ENCODE results near the gene TMEM236. TPM values are rescaled to one million over a fixed set of nuclear protein-coding genes. Genes with fewer than 3 reads are reported as not detected.
"Not testable (repeated sequence)": the region's sequence is repeated elsewhere in the genome, so short reads cannot be mapped to it uniquely, and the experiment has no call there.

Gene TMEM236
- total RNA-seq, 1 donor from 2014 or later = 0.66 TPM

- no peak for DNase-seq
- intact Hi-C loops (cut with micrococcal nuclease) = no loop called here
- Histone ChIP-seq H3K27ac (replicated peaks) (no peak overlapping the region), H3K36me3 (peaks cover 60% of the 10 kb centered on the region), H3K27me3 (ENCODE audit: low read depth) (no peaks in the 10 kb centered on the region), H3K4me1 (peaks cover 19% of the 10 kb centered on the region), H3K9me3 (replicated peaks) (no peaks in the 10 kb centered on the region), H3K4me3 (no peak overlapping the region)
- no peak for TF ChIP-seq CTCF (IDR thresholded peaks at IDR 0.05; ENCODE audit: borderline replicate concordance)
Observed at GRCh38 chr10:17712053-17712452, 39.9 kb upstream of the TMEM236 start.

- peak overlapping the region; percentile 60 for H3K4me3 ChIP-seq
- H3K9me3 ChIP-seq (replicated peaks) = no peaks in the 10 kb centered on the region
- no peak for TF ChIP-seq CTCF (IDR thresholded peaks at IDR 0.05; ENCODE audit: borderline replicate concordance)
- intact Hi-C loops (cut with micrococcal nuclease) = no loop called here
- no peaks in the 10 kb centered on the region for H3K27me3 ChIP-seq (ENCODE audit: low read depth)
- DNase-seq = no peak
- peaks cover 62% of the 10 kb centered on the region for H3K36me3 ChIP-seq
- H3K27ac ChIP-seq (replicated peaks) = peak overlapping the region; percentile 56
- peaks cover 19% of the 10 kb centered on the region for H3K4me1 ChIP-seq
Observed at GRCh38 chr10:17712717-17713471, 39.1 kb upstream of the TMEM236 start.

DNA sequence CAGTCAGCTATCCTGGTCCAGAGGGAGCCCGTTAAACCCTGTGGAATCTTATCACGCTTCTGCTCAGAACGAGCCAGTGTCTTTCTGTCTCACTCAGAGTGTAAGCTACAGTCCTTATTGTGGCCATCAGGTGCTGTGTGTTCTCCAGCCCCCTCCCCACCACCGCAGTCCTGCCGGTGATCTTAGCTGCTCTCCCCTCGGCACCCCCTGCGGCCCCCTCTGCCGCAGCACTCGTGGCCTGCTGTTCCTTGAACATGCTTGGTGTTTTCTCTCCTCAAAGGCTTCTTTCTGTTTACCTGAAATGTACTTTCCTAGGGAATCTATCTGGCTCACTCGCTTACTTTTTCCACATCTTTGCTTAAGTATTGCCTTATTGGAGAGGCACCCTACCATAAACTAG is 38.2 kb upstream of the TMEM236 start:
- Histone ChIP-seq H3K27ac (replicated peaks) (no peak overlapping the region), H3K4me3 (no peak overlapping the region), H3K4me1 (peaks cover 19% of the 10 kb centered on the region), H3K27me3 (ENCODE audit: low read depth) (no peaks in the 10 kb centered on the region), H3K36me3 (peaks cover 55% of the 10 kb centered on the region), H3K9me3 (replicated peaks) (no peaks in the 10 kb centered on the region)
- no peak for DNase-seq
- TF ChIP-seq CTCF (IDR thresholded peaks at IDR 0.05; ENCODE audit: borderline replicate concordance) = no peak
- intact Hi-C loops (cut with micrococcal nuclease) = no loop called here

DNA sequence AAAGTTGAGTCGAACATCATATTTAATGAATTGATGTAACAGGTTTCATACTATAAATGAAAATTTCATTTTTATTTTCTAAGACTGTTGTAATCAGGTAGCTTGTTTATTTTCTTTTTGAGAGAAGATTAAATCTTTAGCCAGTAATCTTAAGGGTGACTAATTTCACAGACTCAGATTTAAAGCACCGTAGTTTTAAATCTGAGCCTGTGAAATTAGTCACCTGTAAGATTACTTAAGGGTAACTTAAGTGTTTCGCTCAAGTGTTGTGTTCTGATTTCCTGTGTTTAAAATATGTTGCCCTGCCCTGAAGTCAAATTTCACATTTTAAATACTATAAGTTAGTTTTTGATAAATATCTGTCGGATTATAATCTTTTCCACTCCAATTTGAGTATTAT is 35.8 kb upstream of the TMEM236 start:
- TF ChIP-seq CTCF (IDR thresholded peaks at IDR 0.05; ENCODE audit: borderline replicate concordance) = no peak
- Histone ChIP-seq H3K4me1 (peaks cover 14% of the 10 kb centered on the region), H3K27me3 (ENCODE audit: low read depth) (no peaks in the 10 kb centered on the region), H3K9me3 (replicated peaks) (no peaks in the 10 kb centered on the region), H3K27ac (replicated peaks) (no peak overlapping the region), H3K36me3 (peaks cover 43% of the 10 kb centered on the region), H3K4me3 (no peak overlapping the region)
- no peak for DNase-seq
- intact Hi-C loops (cut with micrococcal nuclease) = no loop called here

- peaks cover 13% of the 10 kb centered on the region for H3K36me3 ChIP-seq
- H3K27ac ChIP-seq (replicated peaks); H3K4me3 ChIP-seq; H3K4me1 ChIP-seq; H3K27me3 ChIP-seq (ENCODE audit: low read depth); DNase-seq; H3K9me3 ChIP-seq (replicated peaks); intact Hi-C loops (cut with micrococcal nuclease): not testable (repeated sequence)
Observed at GRCh38 chr10:17722317-17723014, 29.5 kb upstream of the TMEM236 start.

DNA sequence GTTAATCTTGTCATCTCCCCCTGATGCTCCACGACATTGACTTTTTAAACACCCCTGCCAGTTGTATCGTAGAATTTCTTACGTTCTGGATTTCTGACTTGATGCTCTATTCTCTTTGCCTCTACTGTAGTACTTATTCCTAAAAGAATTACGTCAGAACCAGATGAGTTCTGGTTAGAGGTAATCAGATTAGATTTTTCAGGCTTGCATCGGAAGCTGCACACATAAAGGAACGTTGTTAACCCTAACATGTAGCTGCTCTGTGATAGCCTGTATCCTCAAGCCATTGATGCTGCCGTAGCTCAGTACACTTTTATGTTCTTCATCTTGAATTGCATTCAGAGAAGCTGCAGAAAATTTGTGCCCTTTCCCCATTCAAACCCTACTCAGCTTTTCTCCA is 26.3 kb upstream of the TMEM236 start:
- intact Hi-C loops (cut with micrococcal nuclease) = no loop called here
- no peaks in the 10 kb centered on the region for H3K9me3 ChIP-seq (replicated peaks)
- H3K27me3 ChIP-seq (ENCODE audit: low read depth) = no peaks in the 10 kb centered on the region
- no peaks in the 10 kb centered on the region for H3K4me1 ChIP-seq
- no peak for TF ChIP-seq CTCF (IDR thresholded peaks at IDR 0.05; ENCODE audit: borderline replicate concordance)
- H3K4me3 ChIP-seq = no peak overlapping the region
- DNase-seq = no peak
- no peak overlapping the region for H3K27ac ChIP-seq (replicated peaks)
- peaks cover 10% of the 10 kb centered on the region for H3K36me3 ChIP-seq
